Dermis lymphatic vessel endothelial cell (primary cell): ENCODE measurements around the gene PTBP3. TPM values are rescaled to one million over a fixed set of nuclear protein-coding genes. Genes with fewer than 3 reads are reported as not detected.

Experiments used
- total RNA-seq: library from RNA; depleted of rRNA; stranded (reverse); fragments of >200 nt; gene quantifications from 2 replicates; pipeline ENCODE4 v1.2.1, GENCODE V29; 2014

Gene PTBP3
- total RNA-seq = 43.3 and 47.6 TPM in 2 replicates

GRCh38 chr9:112332977-112333638 lies at the start of gene PTBP3:
Gene PTBP3, minus strand, starts transcription at chr9:112333619. Its CDS starts 35,754 bp downstream, at chr9:112297865.

DNA sequence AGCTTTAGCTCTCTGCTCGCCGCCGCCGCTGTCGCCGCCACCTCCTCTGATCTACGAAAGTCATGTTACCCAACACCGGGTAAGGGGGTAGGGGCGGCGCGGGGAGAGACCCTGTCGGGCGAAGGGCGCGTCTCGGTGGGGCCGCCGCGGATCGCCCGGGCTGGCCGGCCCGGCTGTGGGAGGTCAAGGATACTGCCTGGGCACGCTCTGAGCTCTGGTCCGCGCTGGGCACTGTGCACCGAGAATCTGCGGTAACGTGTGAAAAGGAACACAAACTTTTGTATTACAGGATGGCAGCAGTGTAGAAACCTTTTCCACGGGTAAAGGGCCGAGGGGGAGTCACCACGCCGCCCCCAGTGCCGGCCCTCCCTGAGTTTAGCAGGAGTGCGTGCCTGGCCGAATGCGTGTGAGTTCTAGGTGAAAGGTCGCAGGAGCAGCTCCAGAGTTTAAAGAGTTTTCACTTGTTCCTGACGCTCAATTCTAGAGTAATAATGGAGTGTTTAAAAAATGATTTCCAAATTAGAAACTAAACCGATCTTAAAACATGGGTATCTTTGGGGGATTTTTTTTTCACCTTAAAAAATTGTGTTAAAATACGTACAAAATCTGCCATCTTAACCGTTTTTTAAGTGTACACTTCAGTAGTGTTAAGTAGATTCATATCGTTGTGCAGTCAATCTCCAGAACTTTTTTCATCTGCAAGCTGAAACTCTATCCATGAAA lies 46.8 kb upstream of the PTBP3 start, which contains the start of gene HSDL2:
TSS of gene HSDL2 (plus strand) at position 7 of the 723 bp plus-strand sequence. CDS start at position 63, 56 bp downstream.

DNA sequence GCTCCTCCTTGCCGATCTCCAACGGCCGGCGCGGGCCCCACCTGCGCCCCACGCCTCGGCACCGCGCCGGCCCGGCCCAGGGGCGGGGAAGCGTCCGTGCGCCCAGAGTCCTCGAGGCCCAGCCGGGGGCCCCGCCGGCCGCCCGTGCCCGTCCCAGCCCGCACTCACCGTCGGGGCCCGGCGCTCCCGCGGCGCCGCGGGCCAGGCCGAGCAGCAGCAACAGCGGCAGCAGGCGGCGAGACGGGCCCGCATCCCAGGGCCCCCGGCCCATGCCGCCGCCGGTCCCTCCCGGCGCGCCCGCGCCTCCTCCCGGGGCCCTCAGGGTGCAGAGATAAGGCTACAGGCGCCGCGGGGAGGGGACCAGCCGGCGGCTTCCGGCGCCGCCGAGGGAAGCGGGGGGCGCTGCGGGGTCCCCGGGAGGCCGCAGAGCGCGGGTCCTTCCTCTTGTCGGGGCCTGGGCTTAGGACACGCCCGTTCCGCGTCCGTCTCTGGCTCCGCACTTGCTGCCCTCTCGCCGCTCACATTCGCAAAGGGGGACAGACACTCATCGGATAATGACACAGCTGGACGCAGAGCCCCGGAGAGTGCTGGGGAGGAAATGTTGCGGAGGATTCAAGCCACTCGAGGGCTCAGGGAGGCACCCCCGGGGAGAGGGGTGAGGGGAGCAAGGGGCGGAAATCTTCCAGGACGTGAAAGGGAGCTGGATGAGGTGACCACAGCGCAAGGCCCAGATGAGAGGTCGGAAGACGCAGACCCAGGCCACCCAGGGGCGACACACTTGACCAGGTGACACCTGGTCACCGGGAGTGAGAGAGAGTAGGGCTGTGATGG lies 158.2 kb downstream of the PTBP3 start, which contains the start of gene SUSD1:
TSS of gene SUSD1 (minus strand) at position 333 of the 831 bp plus-strand sequence. CDS start at position 271, 62 bp downstream.

Other genes with a start within 250 kb of the PTBP3 start
- gene SUSD1, start 158.3 kb downstream of the PTBP3 start, total RNA-seq = 26.5 and 35.2 TPM in 2 replicates
- 24.9 and 35.4 TPM in 2 replicates for gene HSDL2, start 46.5 kb upstream of the PTBP3 start, total RNA-seq
- gene KIAA1958, start 153.2 kb upstream of the PTBP3 start, total RNA-seq = 0.69 and 0.98 TPM in 2 replicates